Measurements from ENCODE around the gene MYO5B. TPM values are rescaled to one million over a fixed set of nuclear protein-coding genes. Genes with fewer than 3 reads are reported as not detected.
"Not testable (repeated sequence)": the region's sequence is repeated elsewhere in the genome, so short reads cannot be mapped to it uniquely, and the experiment has no call there.

The MYO5B gene
- total RNA-seq, 1 experiment from 2014 or later: 12.4 TPM

DNA sequence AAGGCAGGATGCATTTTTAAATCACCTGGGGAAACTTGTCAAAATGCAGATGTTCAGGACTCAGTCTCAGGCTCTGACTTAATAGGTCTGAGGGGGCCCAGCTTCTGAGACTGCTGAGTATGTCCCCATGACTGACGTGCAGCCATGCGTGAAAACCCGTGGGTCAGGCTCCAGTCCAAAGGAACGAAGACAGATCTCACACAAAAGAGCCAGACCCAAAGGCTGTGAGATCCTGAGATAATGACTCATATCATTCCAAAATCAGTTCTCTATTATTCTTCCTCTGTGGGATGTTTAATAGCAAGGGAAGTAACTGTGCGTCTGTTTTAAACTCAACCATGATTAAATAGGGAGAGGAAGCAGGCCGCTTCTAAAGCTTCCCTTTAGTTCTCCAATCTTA, 274.2 kb downstream of the MYO5B start:
- DNase-seq (ENCODE audit: low spot score): peak; percentile 32

DNA sequence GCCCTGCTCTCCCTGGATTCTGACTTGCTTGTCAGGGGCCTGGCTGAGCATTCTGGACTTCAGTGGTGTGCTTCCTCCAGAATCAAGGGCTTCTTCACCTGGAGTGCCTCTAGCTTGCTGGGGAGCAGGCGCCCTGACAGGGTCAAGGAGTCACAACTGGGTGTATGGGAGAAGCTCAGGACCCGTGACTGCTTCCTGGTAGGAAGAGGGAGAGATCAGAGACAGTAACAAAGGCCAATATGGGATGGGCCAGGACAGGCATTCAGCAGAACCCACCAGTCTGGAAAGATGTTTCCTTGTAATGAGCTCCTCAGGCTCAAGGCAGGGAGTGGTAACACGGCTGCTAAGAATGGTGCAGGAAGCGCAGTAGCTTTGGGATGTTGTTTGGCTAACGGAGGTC, 277.2 kb downstream of the MYO5B start:
- DNase-seq (ENCODE audit: low spot score): no peak

DNA sequence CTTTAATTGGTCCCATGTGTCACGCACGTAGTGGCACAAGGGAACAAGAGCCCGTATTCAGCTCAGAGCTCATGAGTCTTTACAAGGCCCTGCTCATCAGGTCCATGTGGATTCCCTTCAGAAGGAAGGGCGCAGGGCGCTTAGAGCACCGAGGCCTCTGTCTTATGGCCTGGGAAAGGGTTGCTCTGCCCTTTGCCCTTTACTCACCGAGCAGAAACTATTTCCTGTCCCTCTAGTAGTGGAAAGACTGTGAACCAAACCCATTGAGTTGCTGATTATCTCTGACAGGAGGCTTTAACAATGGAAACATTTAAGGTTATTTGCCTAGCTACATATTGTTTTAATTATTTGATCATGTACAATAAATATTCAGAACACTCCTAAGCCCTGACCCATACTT, 279.6 kb downstream of the MYO5B start:
- DNase-seq (ENCODE audit: low spot score): no peak

DNA sequence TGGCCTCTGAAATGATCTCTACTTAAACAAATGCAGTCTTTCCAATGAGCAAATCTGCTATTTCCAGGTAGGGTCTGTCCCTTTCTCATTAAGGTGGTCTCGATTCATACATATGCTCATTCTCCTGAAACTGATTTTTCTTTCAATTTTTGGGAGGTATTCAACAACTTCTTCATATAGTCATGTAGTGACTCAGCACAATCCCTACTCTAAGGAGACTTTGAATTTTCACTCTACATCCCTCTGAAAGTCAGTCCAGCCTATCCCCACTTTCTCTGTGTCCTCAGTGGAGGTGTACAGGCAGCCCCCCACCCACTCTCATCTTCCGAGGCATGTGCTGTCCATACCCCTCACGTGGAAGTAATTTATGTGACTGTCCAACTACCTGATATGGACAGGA, 281.7 kb downstream of the MYO5B start:
- no peak for DNase-seq (ENCODE audit: low spot score)

DNA sequence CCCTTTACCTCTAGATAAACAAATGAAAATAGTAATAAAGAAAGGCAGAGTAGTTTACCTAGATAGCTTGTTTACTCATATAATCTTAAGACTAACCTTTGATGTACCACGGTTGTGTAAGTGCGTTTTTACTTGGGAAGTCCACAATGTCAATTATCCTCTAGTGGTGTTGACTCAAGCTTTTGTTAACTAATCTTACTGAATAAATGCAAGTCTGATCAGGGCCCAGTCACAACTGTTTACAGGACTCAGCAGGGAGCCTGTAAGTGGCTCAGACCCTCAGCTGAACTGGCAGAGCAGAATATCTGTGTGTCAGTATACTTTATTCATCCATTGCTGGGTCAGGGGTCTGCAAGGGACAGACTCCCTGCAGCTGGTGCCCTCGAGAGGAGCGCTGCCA, 283.5 kb downstream of the MYO5B start:
- peak; percentile 33 for DNase-seq (ENCODE audit: low spot score)

DNA sequence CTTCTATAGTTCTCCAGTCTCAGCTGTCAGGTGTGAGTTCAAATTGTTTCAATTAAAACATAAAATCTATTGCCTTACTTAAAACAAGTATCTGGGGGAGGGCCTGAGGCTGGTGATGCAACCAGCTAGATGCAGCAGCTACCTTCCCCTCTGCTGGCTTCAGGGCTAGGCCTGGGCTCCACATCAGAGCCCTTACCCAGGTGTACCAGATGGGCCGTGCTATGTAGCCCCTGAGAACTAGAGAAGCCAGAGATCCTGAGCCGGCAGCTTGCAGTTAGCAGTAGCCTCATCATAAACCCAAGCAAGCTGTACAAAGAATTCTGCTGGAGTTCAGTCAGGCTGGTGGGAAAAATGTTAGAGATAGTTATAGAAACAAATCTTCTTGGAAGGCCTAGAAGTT, 284.0 kb downstream of the MYO5B start:
- DNase-seq (ENCODE audit: low spot score): no peak

DNA sequence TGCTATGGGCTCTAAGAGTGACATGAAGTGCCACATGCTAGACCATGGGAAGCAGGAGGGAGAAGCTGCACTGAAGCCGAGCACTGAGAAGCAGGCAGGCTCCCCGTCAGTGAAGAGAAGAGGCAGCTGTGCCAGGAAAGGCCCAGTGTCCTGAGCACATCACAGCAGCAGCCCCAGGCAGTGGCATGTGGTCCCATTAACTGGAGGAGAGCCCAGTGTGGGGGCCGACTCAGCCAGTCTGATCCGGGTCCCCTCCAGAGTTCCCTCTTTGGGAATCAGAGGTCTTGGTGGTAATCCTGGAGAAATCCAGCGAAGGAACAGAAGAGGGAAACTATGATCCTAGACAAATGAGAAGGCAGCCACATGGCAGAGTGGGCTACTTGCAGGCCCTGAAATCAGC, 284.9 kb downstream of the MYO5B start:
- DNase-seq (ENCODE audit: low spot score): no peak

DNA sequence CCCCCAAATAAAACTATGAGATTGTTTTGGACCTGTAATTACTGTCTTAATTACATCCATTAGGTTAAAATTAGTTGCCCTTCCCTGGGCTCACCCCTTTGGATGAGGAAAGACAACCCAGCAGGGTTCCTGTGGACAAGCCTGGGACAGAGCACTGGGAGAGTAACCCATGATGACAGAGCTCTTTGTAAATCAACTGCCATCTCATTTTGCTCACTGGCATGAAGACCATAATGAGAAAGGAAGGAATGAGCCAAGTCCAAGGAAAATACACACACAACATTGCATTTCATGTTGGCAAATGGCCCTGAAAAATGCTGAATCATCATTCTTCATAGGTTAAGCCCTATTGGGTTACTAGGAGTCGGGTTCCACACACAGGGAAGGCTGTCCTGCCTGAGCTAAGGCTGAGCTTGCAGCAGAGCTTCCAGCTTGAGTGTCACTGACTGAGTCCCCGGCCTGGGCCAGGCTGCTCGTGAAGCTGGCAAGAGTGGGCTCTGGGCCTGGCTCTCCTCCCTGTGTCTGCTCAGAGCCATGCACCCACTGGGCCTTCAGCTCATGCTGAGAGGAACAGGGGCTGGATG, 287.5 kb downstream of the MYO5B start:
- DNase-seq (ENCODE audit: low spot score): peak; percentile 68

DNA sequence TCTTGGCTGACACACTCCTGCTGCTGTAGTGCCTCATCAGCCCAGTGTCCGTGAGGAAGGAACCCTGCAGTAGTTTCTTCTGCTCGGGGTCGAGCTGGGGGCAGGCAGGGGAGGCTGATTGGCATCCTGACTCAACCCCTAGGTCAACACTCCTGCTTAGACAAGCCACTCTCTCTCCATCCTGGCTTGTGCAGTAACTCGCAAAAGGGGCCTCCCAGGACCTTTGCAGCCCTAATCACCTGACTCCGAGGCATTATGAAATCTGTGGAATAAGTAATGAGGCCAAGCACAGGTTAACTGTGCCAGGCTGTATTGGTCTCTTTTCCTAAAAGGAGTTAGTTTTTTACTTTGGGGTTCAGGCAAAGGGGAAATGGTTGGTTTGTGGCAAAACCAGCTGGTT, 289.2 kb downstream of the MYO5B start:
- no peak for DNase-seq (ENCODE audit: low spot score)

DNA sequence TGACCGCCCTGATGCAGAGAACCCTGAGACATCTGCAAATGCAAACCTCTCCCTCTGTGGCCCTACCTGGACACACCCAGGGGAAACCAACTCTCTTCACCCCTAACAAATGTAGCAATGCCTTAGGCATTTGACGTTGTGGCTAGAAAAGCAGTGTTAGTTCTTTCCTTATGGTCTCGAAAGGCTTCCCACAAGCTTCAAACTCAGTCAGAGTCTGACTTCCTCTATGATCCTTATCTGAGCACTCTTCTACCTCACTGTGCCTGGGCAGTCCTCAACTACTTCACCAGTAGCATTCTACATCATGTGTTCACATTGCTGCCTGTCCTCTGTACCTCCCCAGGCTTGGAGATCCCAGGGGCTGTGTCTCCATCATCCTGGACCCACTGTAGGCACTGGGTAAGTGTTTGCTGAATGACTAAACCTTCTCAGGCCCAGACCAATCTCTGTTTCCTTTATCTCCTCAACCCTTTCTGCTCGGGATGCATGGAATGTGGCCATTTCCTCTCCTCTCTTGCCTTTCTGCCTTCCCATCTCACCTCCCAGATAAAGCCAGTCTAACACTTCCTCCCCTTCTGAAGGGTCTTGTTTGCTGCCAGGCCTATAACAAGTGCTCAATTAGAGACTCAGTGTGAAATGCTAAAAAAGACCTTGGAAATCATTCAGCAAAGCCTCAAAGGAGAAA, 289.9 kb downstream of the MYO5B start:
- no peak for DNase-seq (ENCODE audit: low spot score)

DNA sequence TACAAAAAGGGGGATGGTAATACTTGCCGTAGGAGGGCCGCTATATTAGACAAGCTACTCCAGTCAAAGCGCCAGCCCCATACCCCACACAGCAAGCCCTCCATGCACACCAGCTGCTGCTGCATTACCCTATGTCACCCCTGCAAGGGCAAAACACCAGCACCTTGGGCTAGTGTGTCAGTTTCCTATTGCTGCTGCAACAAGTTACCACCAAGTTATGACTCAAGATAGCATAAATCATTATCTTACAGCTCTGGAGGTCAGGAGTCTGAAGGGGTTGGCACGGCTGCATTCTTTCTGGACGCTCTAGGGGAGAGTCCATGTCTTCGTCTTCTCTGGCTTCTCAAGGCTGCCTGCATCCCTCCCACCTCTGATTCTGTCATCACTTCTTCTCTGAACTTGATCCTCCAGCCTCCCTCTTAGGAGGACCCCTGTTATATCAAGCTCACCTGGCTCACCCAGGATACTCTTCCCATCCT, 293.0 kb downstream of the MYO5B start:
- DNase-seq (ENCODE audit: low spot score): no peak

DNA sequence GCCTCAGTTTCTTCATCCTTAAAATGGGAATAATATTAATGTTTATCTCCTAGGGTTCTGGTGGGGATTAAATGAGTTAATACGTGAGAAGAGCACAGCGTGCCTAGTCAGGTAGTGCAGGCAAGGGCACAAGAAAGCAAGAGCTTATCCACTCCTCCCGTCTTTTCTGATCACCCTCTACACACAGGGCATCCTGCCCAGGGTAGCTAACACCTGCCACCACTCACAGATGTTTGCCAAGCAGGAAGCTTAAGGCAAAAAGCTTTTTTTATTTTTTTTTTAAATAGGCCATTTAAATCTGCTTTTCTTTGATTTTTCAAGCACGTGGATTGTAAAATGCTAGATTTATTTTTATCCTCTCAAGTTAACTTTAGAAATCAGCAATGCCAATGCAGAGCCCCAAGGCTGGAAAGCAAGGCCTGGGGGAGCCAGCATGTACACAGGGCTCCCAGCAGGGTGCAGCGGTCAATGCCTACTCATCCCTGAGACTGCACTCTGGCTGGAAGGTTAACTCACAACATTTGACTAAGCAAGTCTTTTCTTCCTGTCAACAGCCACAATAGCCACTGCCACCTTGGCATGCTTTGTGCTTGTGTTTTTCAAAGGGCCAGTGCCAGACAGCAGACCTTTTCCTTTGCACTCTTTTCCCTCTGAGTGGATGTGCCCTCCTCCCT, 295.2 kb downstream of the MYO5B start:
- DNase-seq (ENCODE audit: low spot score): no peak

DNA sequence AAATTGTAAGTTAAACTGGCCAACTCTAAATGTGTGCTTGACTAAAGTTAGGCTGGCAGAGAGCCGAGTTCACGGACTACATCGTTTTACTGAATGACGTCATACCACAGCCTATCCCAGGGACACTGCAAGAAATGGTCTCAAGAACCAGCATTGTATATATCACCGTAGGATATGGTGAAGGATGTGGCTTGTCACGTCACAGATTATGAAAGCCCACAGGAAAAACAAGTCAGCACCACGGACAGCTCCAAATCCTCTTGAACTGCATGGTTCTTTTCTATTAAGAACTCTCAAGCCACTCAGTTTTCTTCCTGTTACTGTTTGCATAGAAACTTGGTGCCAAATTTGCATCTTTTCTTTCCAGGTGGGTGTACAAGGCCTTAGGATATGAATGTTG, 296.5 kb downstream of the MYO5B start:
- DNase-seq (ENCODE audit: low spot score): peak; percentile 43

DNA sequence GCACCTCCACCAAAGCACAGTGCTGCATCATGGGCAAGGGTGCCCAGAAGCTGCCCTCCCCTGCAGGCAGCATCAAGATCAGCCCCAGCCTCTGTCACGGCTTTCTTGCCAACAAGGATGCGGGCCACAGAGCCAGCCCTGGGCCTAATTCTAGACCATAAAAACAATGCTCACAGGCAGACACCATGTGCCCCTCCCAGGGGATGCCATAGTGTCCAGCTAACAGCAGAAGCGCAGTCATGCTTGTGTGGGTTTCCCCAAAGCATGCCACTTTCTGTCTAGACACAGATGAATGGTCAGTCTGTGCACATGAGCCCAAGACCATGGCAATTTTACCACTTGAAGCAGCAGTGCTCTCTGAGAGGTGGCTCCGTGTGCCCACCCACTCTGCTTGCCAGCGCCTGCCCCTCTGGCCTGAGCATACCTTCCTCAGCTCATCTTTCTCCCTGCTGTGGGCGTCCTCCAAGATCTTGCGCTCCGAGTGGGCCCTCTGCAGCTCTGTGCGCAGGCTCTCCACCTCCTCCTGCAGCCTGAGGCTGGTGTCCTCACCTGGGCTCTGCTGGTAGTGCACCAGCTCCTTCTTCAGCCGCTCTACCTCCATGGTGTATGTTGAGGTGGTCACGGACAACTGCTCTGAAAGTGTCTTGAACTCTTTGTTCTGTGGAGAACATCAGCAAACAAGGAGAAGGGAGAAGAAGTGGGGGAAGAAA, 300.3 kb downstream of the MYO5B start:
- no peak for DNase-seq (ENCODE audit: low spot score)

DNA sequence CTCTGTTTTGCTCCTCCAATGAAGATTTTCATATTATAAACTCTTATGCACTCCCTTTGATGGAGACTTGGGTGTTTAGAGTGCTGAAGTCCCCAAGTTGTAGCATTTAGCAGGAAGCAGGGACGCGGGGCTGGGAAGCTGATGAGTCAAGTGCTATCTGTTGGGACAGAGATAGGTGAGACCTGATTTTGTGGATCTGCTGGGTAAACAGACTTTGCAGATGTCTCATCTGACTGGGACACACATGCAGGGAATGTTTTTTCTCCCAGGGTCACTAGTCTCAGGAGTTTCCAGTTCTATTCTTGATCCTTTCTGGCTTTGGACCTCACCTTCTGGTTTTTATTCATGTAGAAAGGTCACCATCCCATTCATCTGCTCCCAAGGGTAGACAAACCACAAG, 301.9 kb downstream of the MYO5B start:
- DNase-seq (ENCODE audit: low spot score): no peak

DNA sequence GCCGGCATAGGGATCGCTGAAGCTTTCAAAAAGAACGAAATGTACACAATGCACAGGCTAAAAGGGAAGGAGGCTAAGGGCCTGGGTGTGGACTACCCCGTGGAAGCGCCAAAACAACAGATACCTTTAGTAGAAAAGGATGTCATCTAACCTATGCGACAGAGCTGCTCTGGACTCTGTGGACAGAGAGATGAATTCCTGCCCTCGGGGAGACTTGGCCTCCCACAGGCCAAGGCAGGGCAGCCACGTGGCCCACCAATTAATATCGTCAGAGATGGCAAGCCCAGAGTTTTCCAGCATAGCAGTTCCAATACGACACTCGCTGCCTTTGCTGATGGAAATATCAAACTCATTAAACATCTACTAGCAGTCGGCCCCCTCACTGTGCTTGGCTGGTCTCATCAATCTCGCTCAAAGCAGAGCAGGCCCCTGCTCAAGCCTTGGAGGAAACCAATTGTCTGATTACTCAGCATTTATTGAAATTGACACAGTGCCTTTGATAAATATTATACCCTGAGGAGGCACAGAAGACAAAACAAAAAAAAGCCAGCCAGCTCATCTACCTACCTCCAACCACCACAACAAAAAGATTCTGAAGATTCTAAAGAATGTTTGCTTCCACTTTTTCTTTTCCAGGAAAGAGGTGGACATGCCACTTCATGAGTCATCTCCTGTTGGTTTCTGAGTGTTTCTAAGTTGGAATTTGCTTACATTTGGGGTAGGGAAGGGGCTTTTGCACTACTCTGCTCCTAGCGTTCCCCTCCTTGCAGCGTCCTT, 302.6 kb downstream of the MYO5B start:
- DNase-seq (ENCODE audit: low spot score): peak; percentile 37

DNA sequence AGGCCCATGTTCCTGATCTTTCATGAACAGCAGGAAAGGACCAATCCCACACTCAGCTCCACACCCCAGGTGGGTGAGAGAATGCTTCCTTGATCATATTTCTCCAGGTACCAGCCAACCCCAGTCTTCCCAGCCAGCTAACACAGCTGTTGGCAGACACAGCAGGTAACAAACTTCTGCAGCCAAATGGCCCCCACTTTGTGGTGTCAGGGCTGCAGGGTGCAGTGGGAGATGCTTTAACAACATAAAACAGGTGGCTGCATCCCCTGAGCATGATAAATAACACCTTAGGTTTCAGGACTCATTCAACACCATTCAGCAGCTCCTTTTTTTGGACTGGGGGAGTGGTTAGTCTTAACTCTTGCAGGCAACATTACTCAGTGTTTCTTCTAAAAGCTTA, 304.9 kb downstream of the MYO5B start:
- no peak for DNase-seq (ENCODE audit: low spot score)

DNA sequence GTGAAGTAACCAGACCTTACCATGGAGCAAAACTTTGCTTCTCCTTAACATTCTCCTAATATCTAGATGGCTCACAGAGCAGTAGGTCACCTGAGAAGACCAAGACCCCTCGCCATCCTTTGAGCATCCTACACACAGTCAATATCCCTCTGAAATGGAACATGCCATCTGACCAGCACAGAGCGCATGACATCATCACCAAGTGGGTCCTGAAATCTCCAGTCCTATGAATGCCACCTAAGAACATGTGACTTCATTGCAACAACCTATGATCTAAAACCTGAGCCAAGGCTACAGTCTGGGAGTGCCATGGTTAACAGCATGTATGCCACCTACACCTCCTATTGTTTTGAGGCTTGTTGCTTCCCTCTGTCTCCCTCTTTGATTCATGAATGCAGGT, 305.4 kb downstream of the MYO5B start:
- DNase-seq (ENCODE audit: low spot score): not testable (repeated sequence)

DNA sequence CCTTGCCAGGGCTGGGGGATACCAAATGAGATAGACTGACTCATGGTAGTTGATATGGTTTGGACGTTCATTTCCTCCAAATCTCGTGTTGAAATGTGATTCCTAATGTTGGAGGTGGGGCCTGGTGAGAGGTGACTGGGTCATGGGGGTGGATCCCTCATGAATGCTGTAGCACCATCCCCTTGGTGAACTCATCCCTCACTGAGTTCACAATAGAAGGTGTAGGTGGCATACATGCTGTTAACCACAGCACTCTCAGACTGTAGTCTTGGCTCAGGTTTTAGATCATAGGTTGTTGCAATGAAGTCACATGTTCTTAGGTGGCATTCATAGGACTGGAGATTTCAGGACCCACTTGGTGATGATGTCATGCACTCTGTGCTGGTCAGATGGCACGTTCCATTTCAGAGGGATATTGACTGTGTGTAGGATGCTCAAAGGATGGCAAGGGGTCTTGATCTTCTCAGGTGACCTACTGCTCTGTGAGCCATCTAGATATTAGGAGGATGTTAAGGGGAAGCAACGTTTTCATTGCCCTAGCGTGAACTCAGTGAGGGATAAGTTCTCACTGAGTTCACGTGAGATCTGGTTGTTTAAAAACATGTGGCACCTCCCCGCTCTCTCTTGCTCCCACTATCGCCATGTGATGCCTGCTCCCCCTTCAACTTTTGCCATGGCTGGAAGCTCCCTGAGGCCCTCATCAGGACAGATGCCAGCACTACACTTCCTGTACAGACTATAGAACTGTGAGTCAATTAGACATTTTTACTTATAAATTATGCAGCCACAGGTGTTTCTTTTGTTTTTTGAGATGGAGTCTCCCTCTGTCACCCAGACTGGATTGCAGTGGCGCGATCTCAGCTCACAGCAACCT, 307.8 kb downstream of the MYO5B start:
- no peak for DNase-seq (ENCODE audit: low spot score)

DNA sequence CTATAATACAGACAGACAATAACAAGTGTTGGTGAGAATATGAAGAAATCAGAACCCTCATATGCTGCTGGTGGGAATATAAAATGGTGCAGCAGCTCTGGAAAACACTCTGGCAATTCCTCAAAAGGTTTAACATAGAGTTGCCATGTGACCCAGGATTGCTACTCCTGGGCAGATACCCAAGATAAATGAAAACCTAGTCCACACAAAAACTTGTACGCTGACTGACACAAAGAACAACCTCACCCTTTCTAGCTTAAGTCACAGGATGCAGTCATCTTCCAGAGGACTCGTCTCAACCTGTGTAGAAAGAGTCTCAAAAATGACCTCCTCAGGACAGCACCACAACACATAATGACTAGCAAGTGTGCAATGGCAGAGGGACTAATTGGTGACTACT, 310.0 kb downstream of the MYO5B start:
- no peak for DNase-seq (ENCODE audit: low spot score)

DNA sequence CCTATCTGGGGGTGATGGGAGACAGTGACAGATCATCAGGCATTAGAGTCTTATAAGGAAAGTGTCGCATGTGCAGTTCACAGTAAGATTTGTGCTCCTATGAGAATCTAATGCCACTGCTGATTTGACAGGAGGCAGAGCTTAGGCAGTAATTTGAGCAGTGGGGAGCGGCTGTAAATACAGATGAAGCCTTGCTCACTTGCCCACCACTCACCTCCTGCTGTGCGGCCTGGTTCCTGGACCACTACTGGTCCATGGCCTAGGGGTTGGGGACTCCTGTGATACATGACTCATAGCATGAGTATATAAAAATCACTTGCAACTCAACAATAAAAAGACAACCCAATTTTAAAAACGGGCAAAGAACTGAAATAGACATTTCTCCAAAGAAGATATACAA, 310.5 kb downstream of the MYO5B start:
- no peak for DNase-seq (ENCODE audit: low spot score)
